B cell (primary cell): ENCODE data around the gene DHRS12. TPM values are rescaled to one million over a fixed set of nuclear protein-coding genes. Genes with fewer than 3 reads are reported as not detected.

Experiments used
- ATAC-seq: fragments of 200-7000 bp; cut with Tn5 transposase; one replicate; pipeline ENCODE4 v1.10.0; 2021; ENCODE audit warnings: low read depth, mild to moderate bottlenecking, moderate number of reproducible peaks, moderate library complexity
- CTCF ChIA-PET: fragments of 350-600 bp; sonication (Branson Sonifier 250); formaldehyde crosslinking; loops from one replicate; lab custom pipeline; 2021; ENCODE audit warnings: antibody characterized with exemption, inconsistent platforms; lab: Charles Lee
- POLR2A ChIA-PET: fragments of 350-600 bp; sonication (Branson Sonifier 250); formaldehyde crosslinking; loops from one replicate; lab custom pipeline; 2021; ENCODE audit warnings: antibody characterized with exemption; lab: Charles Lee
- DNase-seq: peaks from one replicate; pipeline ENCODE4 v3.0.0; 2013
- H2AFZ ChIP-seq: 2 replicates; pipeline ENCODE4 v1.6.1; 2012; ENCODE audit warnings: mild to moderate bottlenecking, low read depth, low read length; ENCODE audit not compliant: insufficient read depth, poor library complexity, severe bottlenecking
- H3K27ac ChIP-seq, 2 donors: 1 replicate in 1 of 2; 2 replicates in 1 of 2; pipeline ENCODE4 v1.5.1; 2012 to 2013; ENCODE audit warnings: low read length in 2 of 2, mild to moderate bottlenecking in 2 of 2, moderate library complexity in 1 of 2
- H3K27me3 ChIP-seq, 4 experiments: fragments of 200-600 bp in 1 of 4; sonication (generic) in 1 of 4; replicated peaks in 1 of 4; 1 replicate in 2 of 4; 2 replicates in 2 of 4; pipeline versions ENCODE4 v1.6.1 to v1.7.0; 2013 to 2016; ENCODE audit warnings: low read length in 3 of 4, mild to moderate bottlenecking in 2 of 4, mixed read lengths in 1 of 4, moderate library complexity in 1 of 4; ENCODE audit not compliant: insufficient read depth in 4 of 4, control insufficient read depth in 3 of 4; ENCODE audit errors: control extremely low read depth in 1 of 4
- H3K36me3 ChIP-seq, 2 experiments: replicated peaks in 1 of 2; 1 replicate in 1 of 2; 2 replicates in 1 of 2; pipeline versions ENCODE4 v1.6.1 to v1.7.1; 2013; ENCODE audit warnings: low read length in 1 of 2; ENCODE audit not compliant: insufficient read depth in 2 of 2, control insufficient read depth in 1 of 2; ENCODE audit errors: control extremely low read depth in 1 of 2, extremely low read depth in 1 of 2
- H3K4me1 ChIP-seq, 2 donors: fragments of 200-600 bp in 1 of 2; sonication (generic) in 1 of 2; 1 replicate in 1 of 2; 2 replicates in 1 of 2; pipeline versions ENCODE4 v1.5.1 to v1.6.1; 2013 to 2017; ENCODE audit warnings: low read length in 2 of 2; ENCODE audit not compliant: control insufficient read depth in 2 of 2, insufficient read depth in 2 of 2
- H3K4me2 ChIP-seq: replicated peaks from 2 replicates; pipeline ENCODE3; 2012; ENCODE audit warnings: mild to moderate bottlenecking, low read depth, low read length; ENCODE audit not compliant: poor library complexity, severe bottlenecking
- H3K4me3 ChIP-seq, 5 experiments: fragments of 200-600 bp in 1 of 5; sonication (generic) in 1 of 5; 1 replicate in 3 of 5; 2 replicates in 2 of 5; pipeline versions ENCODE4 v1.5.1 to v1.7.0; 2011 to 2016; ENCODE audit warnings: low read length in 4 of 5, mild to moderate bottlenecking in 4 of 5, low read depth in 2 of 5, control low read depth in 1 of 5, moderate library complexity in 1 of 5; ENCODE audit not compliant: insufficient read depth in 1 of 5; ENCODE audit errors: control extremely low read depth in 1 of 5, extremely low read depth in 1 of 5
- H3K79me2 ChIP-seq: fragments of 200-600 bp; sonication (generic); one replicate; pipeline ENCODE4 v1.6.0; 2016; ENCODE audit warnings: low read length; ENCODE audit not compliant: control insufficient read depth, insufficient read depth
- H3K9ac ChIP-seq: fragments of 200-600 bp; sonication (generic); 2 replicates; pipeline ENCODE4 v1.6.1; 2017; ENCODE audit warnings: mild to moderate bottlenecking, low read length, moderate library complexity
- H3K9me3 ChIP-seq, 3 donors: one replicate each; pipeline versions ENCODE4 v1.6.1 to v1.7.1; 2013; ENCODE audit warnings: low read length in 2 of 3; ENCODE audit not compliant: control insufficient read depth in 2 of 3, insufficient read depth in 1 of 3; ENCODE audit errors: control extremely low read depth in 1 of 3
- H4K20me1 ChIP-seq: 2 replicates; pipeline ENCODE4 v1.6.0; 2012; ENCODE audit warnings: mild to moderate bottlenecking, low read length; ENCODE audit not compliant: insufficient read depth, control insufficient read depth, poor library complexity, severe bottlenecking
- H3K27ac Mint-ChIP-seq: one replicate; pipeline ENCODE4 v1.8.0; 2021; ENCODE audit warnings: mixed read lengths
- H3K27me3 Mint-ChIP-seq: one replicate; pipeline ENCODE4 v1.8.0; 2021; ENCODE audit warnings: mixed read lengths
- H3K4me1 Mint-ChIP-seq: one replicate; pipeline ENCODE4 v1.8.0; 2021; ENCODE audit warnings: mixed read lengths
- H3K4me3 Mint-ChIP-seq: one replicate; pipeline ENCODE4 v1.8.0; 2021; ENCODE audit warnings: mixed read lengths
- H3K9me3 Mint-ChIP-seq: one replicate; pipeline ENCODE4 v1.8.0; 2022; ENCODE audit warnings: mixed read lengths; ENCODE audit not compliant: insufficient read depth
- EZH2 ChIP-seq: IDR thresholded peaks from 2 replicates; pipeline ENCODE4 v1.6.1; 2012; ENCODE audit warnings: borderline replicate concordance, low read depth, mild to moderate bottlenecking, moderate library complexity, low read length; ENCODE audit not compliant: insufficient read depth, poor library complexity, severe bottlenecking
- WGBS: methylation state at CpG from one replicate; pipeline ENCODE4 v1.1.5; 2013; ENCODE audit warnings: missing lambda C conversion rate; ENCODE audit not compliant: insufficient coverage; 5-methylcytosine and 5-hydroxymethylcytosine counted together
- intact Hi-C: fragments of 100-400 bp; cut with micrococcal nuclease; formaldehyde crosslinking; loops from one replicate; pipeline ENCODE4 v1.10.0; 2022
- polyA plus RNA-seq: library from polyadenylated mRNA; depleted of rRNA; stranded (reverse); fragments of >200 nt; gene quantifications from 2 replicates; pipeline ENCODE4 v1.2.3, GENCODE V29; 2012
- total RNA-seq, 2 donors: library from RNA; stranded (reverse); fragments of 120-200 nt in 1 of 2; gene quantifications; 1 replicate in 1 of 2; 2 replicates in 1 of 2; pipeline versions ENCODE4 v1.2.3 to v1.2.4, GENCODE V29; 2013 to 2022
- TF ChIP-seq, protein P1 (sequence below): fragments of 200-600 bp; IDR thresholded peaks from one replicate; pipeline ENCODE4 v1.8.0; 2022; ENCODE audit warnings: antibody characterized with exemption, mild to moderate bottlenecking

The DHRS12 gene
- total and polyA plus RNA-seq, 2 donors (not counting 1 experiment from before 2014, with no cell fraction given): 12.0 to 23.2 TPM

GRCh38 chr13:51831519-51831918, 27.6 kb upstream of the DHRS12 start:
- Histone ChIP-seq H3K79me2 (no peaks in the 10 kb centered on the region), H3K9ac (no peak overlapping the region), H3K9me3 (no peaks in the 10 kb centered on the region), H4K20me1 (no peaks in the 10 kb centered on the region), H3K36me3 (no peaks in the 10 kb centered on the region), H3K4me3 (no peak overlapping the region), H3K4me2 (no peak overlapping the region), H3K27ac (no peak overlapping the region), H3K27me3 (peaks cover 0 to 8% (median 0%) of the 10 kb centered on the region in 4 experiments), H3K4me1 (peaks cover 15 to 38% of the 10 kb centered on the region in 2 donors), H2AFZ (no peak overlapping the region)
- WGBS: 93% methylated on average over 2 of the region's 5 CpGs
- DNase-seq (no peak), ATAC-seq (no peak)
- no peak overlapping the region for H3K4me3 Mint-ChIP-seq
- CTCF ChIA-PET: interaction anchor here (0.6 to 6.3 kb wide), 9 partner anchors 9 to 59 kb away, joined by 3 to 125 read pairs (median 8); partner anchors contain the start of gene TMEM272
- no peak for TF ChIP-seq EZH2
- TF ChIP-seq, protein P1, sequence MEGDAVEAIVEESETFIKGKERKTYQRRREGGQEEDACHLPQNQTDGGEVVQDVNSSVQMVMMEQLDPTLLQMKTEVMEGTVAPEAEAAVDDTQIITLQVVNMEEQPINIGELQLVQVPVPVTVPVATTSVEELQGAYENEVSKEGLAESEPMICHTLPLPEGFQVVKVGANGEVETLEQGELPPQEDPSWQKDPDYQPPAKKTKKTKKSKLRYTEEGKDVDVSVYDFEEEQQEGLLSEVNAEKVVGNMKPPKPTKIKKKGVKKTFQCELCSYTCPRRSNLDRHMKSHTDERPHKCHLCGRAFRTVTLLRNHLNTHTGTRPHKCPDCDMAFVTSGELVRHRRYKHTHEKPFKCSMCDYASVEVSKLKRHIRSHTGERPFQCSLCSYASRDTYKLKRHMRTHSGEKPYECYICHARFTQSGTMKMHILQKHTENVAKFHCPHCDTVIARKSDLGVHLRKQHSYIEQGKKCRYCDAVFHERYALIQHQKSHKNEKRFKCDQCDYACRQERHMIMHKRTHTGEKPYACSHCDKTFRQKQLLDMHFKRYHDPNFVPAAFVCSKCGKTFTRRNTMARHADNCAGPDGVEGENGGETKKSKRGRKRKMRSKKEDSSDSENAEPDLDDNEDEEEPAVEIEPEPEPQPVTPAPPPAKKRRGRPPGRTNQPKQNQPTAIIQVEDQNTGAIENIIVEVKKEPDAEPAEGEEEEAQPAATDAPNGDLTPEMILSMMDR: no peak
- no peak overlapping the region for H3K27ac Mint-ChIP-seq
- H3K4me1 Mint-ChIP-seq: peaks cover 48% of the 10 kb centered on the region
- intact Hi-C loops: no loop called here
- POLR2A ChIA-PET: no interaction called here
- no peaks in the 10 kb centered on the region for H3K9me3 Mint-ChIP-seq
- H3K27me3 Mint-ChIP-seq: peaks cover 22% of the 10 kb centered on the region

- Histone ChIP-seq H3K9me3 (no peaks in the 10 kb centered on the region), H3K79me2 (no peaks in the 10 kb centered on the region), H3K9ac (no peak overlapping the region), H3K27ac (no peak overlapping the region), H3K4me3 (no peak overlapping the region), H3K36me3 (no peaks in the 10 kb centered on the region), H2AFZ (no peak overlapping the region), H4K20me1 (no peaks in the 10 kb centered on the region), H3K4me2 (peak overlapping the region; percentile 3), H3K4me1 (peaks cover 35 to 57% of the 10 kb centered on the region in 2 donors), H3K27me3 (peaks cover 0 to 8% (median 0%) of the 10 kb centered on the region in 4 experiments)
- Mint-ChIP-seq H3K27ac (no peak overlapping the region), H3K9me3 (no peaks in the 10 kb centered on the region), H3K27me3 (peaks cover 21% of the 10 kb centered on the region), H3K4me3 (no peak overlapping the region), H3K4me1 (peaks cover 62% of the 10 kb centered on the region)
- intact Hi-C loops: no loop called here
- ATAC-seq (no peak), DNase-seq (no peak)
- ChIA-PET CTCF (interaction anchor here (1.0 to 9.4 kb wide), 4 partner anchors 8 to 20 kb away, joined by 3 to 66 read pairs (median 3); no protein-coding TSS in a partner anchor), POLR2A (interaction anchor here (1.7 kb wide), 1 partner anchor 378 kb away, joined by 3 read pairs; no protein-coding TSS in a partner anchor)
- WGBS: 89% methylated on average over 1 of the region's 2 CpGs
- TF ChIP-seq EZH2: no peak
- TF ChIP-seq, protein P1: no peak
These were observed 25.6 kb upstream of the DHRS12 start for GRCh38 chr13:51829568-51829899.
